H9 (cell line): ENCODE measurements around the gene SORD. TPM values are rescaled to one million over a fixed set of nuclear protein-coding genes. Genes with fewer than 3 reads are reported as not detected.
A peak's percentile ranks its signal among the peaks of the same experiment; 100 is the strongest.

Experiments
- DNase-seq: peaks from one replicate; pipeline ENCODE4 v3.0.0-alpha.2; 2017
- H2AFZ ChIP-seq: one replicate; pipeline ENCODE4 v1.6.1; 2013; ENCODE audit warnings: mild to moderate bottlenecking, low read length, control low read depth, moderate library complexity
- H2AK5ac ChIP-seq: 2 replicates; pipeline ENCODE4 v1.6.1; 2013; ENCODE audit warnings: low read length, control low read depth, mixed read lengths; ENCODE audit not compliant: insufficient read length
- H2BK120ac ChIP-seq: one replicate; pipeline ENCODE4 v1.6.1; 2013; ENCODE audit warnings: low read depth, mild to moderate bottlenecking, low read length, control low read depth, inconsistent platforms; ENCODE audit not compliant: poor library complexity, severe bottlenecking
- H2BK12ac ChIP-seq: 2 replicates; pipeline ENCODE4 v1.6.1; 2013; ENCODE audit warnings: low read length, control low read depth, mixed read lengths, low read depth; ENCODE audit not compliant: insufficient read length
- H2BK15ac ChIP-seq: 2 replicates; pipeline ENCODE4 v1.6.1; 2013; ENCODE audit warnings: low read depth, low read length, control low read depth
- H2BK20ac ChIP-seq: one replicate; pipeline ENCODE4 v1.6.1; 2013; ENCODE audit warnings: low read depth, mild to moderate bottlenecking, low read length, control low read depth, inconsistent platforms; ENCODE audit not compliant: poor library complexity, severe bottlenecking
- H2BK5ac ChIP-seq: 2 replicates; pipeline ENCODE4 v1.6.1; 2013; ENCODE audit warnings: low read length, control low read depth, mixed read lengths; ENCODE audit not compliant: insufficient read length
- H3K14ac ChIP-seq: 2 replicates; pipeline ENCODE4 v1.6.1; 2013; ENCODE audit warnings: low read length, control low read depth; ENCODE audit not compliant: insufficient read depth
- H3K18ac ChIP-seq: 2 replicates; pipeline ENCODE4 v1.6.1; 2013; ENCODE audit warnings: low read depth, mild to moderate bottlenecking, mixed read lengths, low read length, control low read depth; ENCODE audit not compliant: insufficient read length
- H3K23ac ChIP-seq: 2 replicates; pipeline ENCODE4 v1.6.1; 2013; ENCODE audit warnings: low read length, control low read depth, mixed read lengths, low read depth; ENCODE audit not compliant: insufficient read length
- H3K23me2 ChIP-seq: 2 replicates; pipeline ENCODE4 v1.6.1; 2013; ENCODE audit warnings: low read depth, mild to moderate bottlenecking, mixed read lengths, low read length, control low read depth; ENCODE audit not compliant: insufficient read length, poor library complexity, severe bottlenecking
- H3K27ac ChIP-seq: 2 replicates; pipeline ENCODE4 v1.5.1; 2013; ENCODE audit warnings: low read length, control low read depth, mixed read lengths, low read depth; ENCODE audit not compliant: insufficient read length
- H3K27me3 ChIP-seq: 2 replicates; pipeline ENCODE4 v1.6.1; 2013; ENCODE audit warnings: low read length, control low read depth, inconsistent platforms; ENCODE audit not compliant: insufficient read depth
- H3K4ac ChIP-seq: 2 replicates; pipeline ENCODE4 v1.6.1; 2013; ENCODE audit warnings: low read depth, mild to moderate bottlenecking, control low read depth, inconsistent platforms, low read length, moderate library complexity
- H3K4me1 ChIP-seq: 2 replicates; pipeline ENCODE4 v1.6.1; 2013; ENCODE audit warnings: low read length, control low read depth, inconsistent platforms; ENCODE audit not compliant: insufficient read depth
- H3K4me2 ChIP-seq: 2 replicates; pipeline ENCODE4 v1.6.1; 2013; ENCODE audit warnings: low read length, control low read depth, mixed read lengths; ENCODE audit not compliant: insufficient read length, insufficient read depth
- H3K56ac ChIP-seq: 2 replicates; pipeline ENCODE4 v1.6.1; 2013; ENCODE audit warnings: low read depth, mild to moderate bottlenecking, mixed read lengths, low read length, control low read depth; ENCODE audit not compliant: insufficient read length
- H3K79me1 ChIP-seq: 2 replicates; pipeline ENCODE4 v1.6.1; 2013; ENCODE audit warnings: low read depth, mild to moderate bottlenecking, moderate library complexity, low read length, control low read depth, inconsistent platforms; ENCODE audit not compliant: insufficient read depth, poor library complexity, severe bottlenecking
- H3K79me2 ChIP-seq: 2 replicates; pipeline ENCODE4 v1.6.1; 2013; ENCODE audit warnings: low read length, control low read depth, inconsistent platforms; ENCODE audit not compliant: insufficient read depth
- H3K9ac ChIP-seq: 2 replicates; pipeline ENCODE4 v1.6.1; 2013; ENCODE audit warnings: low read length, control low read depth, mixed read lengths; ENCODE audit not compliant: insufficient read length; ENCODE audit errors: extremely low read depth
- H3K9me3 ChIP-seq: one replicate; pipeline ENCODE4 v1.6.1; 2013; ENCODE audit warnings: low read depth, low read length, inconsistent platforms; ENCODE audit not compliant: control insufficient read depth
- H3T11ph ChIP-seq: one replicate; pipeline ENCODE4 v1.6.1; 2013; ENCODE audit warnings: mild to moderate bottlenecking, low read length, control low read depth, inconsistent platforms
- H4K20me1 ChIP-seq: one replicate; pipeline ENCODE4 v1.6.1; 2013; ENCODE audit not compliant: control insufficient read depth, insufficient read length, insufficient read depth
- H4K5ac ChIP-seq: 2 replicates; pipeline ENCODE4 v1.6.1; 2013; ENCODE audit warnings: low read depth, mild to moderate bottlenecking, mixed read lengths, low read length, control low read depth; ENCODE audit not compliant: insufficient read length
- H4K8ac ChIP-seq: replicated peaks from 2 replicates; pipeline ENCODE4 v1.6.1; 2013; ENCODE audit warnings: low read length, control low read depth, mixed read lengths, low read depth; ENCODE audit not compliant: insufficient read length
- H4K91ac ChIP-seq: 2 replicates; pipeline ENCODE4 v1.6.1; 2013; ENCODE audit warnings: low read depth, mild to moderate bottlenecking, moderate library complexity, mixed read lengths, low read length, control low read depth; ENCODE audit not compliant: insufficient read length
- H3K27ac Mint-ChIP-seq, 3 experiments: 2 replicates in 2 of 3; 3 replicates in 1 of 3; pipeline ENCODE4 v1.8.0; 2020 to 2021; ENCODE audit warnings: mixed read lengths in 3 of 3, mild to moderate bottlenecking in 1 of 3, moderate library complexity in 1 of 3
- H3K27me3 Mint-ChIP-seq: 2 replicates; pipeline ENCODE4 v1.8.0; 2021; ENCODE audit warnings: low read depth, mild to moderate bottlenecking, moderate library complexity, mixed read lengths
- H3K36me3 Mint-ChIP-seq, 3 experiments: 2 replicates in 2 of 3; 3 replicates in 1 of 3; pipeline ENCODE4 v1.8.0; 2020 to 2021; ENCODE audit warnings: low read depth in 3 of 3, mixed read lengths in 3 of 3; ENCODE audit not compliant: insufficient read depth in 1 of 3
- H3K4me1 Mint-ChIP-seq, 2 experiments: 2 replicates each; pipeline ENCODE4 v1.8.0; 2020; ENCODE audit warnings: mixed read lengths in 2 of 2
- H3K4me3 Mint-ChIP-seq, 2 experiments: 2 replicates in 1 of 2; 3 replicates in 1 of 2; pipeline ENCODE4 v1.8.0; 2020 to 2021; ENCODE audit warnings: mild to moderate bottlenecking in 2 of 2, mixed read lengths in 2 of 2, moderate library complexity in 1 of 2
- H3K9me3 Mint-ChIP-seq, 2 experiments: 2 replicates in 1 of 2; 3 replicates in 1 of 2; pipeline ENCODE4 v1.8.0; 2020; ENCODE audit warnings: mild to moderate bottlenecking in 2 of 2, mixed read lengths in 2 of 2, moderate library complexity in 1 of 2
- WGBS: extraction: QIAGEN DNeasy Blood & Tissue Kit; methylation state at CpG from one replicate; pipeline ENCODE4 v1.1.7; 2013; ENCODE audit warnings: missing lambda C conversion rate, low lambda C conversion rate, mixed read lengths; ENCODE audit not compliant: insufficient read length; ENCODE audit errors: extremely low coverage; 5-methylcytosine and 5-hydroxymethylcytosine counted together
- total RNA-seq: library from RNA; stranded (reverse); gene quantifications from 2 replicates; pipeline ENCODE4 v1.2.1, GENCODE V29; 2021
- TF ChIP-seq, protein P1 (sequence below): fragments of 200-600 bp; sonication (generic); conservative IDR thresholded peaks from 3 replicates; pipeline ENCODE4 v1.8.0; 2021; ENCODE audit warnings: antibody characterized with exemption, mild to moderate bottlenecking

SORD gene
- total RNA-seq, 1 experiment from 2014 or later = 35.2 TPM

DNA sequence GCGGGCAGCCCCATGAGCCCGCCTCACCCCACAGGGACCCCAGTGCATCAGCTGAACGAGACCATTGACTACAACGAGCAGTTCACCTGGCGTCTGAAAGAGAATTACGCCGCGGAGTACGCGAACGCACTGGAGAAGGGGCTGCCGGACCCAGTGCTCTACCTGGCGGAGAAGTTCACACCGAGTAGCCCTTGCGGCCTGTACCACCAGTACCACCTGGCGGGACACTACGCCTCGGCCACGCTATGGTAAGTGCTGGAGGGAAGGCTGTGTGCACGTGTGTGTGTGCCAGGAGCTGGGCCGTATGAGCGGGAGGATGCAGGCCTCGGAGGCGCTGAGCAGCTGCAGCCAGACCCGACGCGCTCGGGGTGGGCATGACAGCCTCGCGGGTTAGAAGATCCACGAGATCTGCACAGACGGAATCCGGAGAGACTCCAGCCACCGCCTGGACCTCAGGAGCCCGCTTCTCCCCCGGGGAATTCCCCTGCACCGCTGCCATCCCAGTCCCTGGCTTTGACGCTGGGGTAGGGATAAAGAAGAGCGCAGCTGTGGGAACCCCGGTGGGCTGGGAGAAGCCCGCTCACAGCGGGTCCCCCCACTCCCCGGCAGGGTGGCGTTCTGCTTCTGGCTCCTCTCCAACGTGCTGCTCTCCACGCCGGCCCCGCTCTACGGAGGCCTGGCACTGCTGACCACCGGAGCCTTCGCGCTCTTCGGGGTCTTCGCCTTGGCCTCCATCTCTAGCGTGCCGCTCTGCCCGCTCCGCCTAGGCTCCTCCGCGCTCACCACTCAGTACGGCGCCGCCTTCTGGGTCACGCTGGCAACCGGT lies 93.7 kb downstream of the SORD start:
- Histone ChIP-seq H3T11ph (no peak overlapping the region), H4K8ac (no peak overlapping the region), H3K27ac (no peak overlapping the region), H3K23me2 (peaks cover 2% of the 10 kb centered on the region), H3K79me1 (no peaks in the 10 kb centered on the region), H2BK20ac (no peak overlapping the region), H2BK15ac (no peak overlapping the region), H4K20me1 (peaks cover 6% of the 10 kb centered on the region), H2BK5ac (no peak overlapping the region), H3K9me3 (no peaks in the 10 kb centered on the region), H3K14ac (no peak overlapping the region), H2BK120ac (no peak overlapping the region), H2AFZ (no peak overlapping the region), H3K23ac (no peak overlapping the region), H3K27me3 (peaks cover 62% of the 10 kb centered on the region), H3K56ac (no peak overlapping the region), H4K5ac (no peak overlapping the region), H3K18ac (no peak overlapping the region), H4K91ac (no peak overlapping the region), H3K4ac (no peak overlapping the region), H2BK12ac (no peak overlapping the region), H2AK5ac (no peak overlapping the region), H3K79me2 (no peaks in the 10 kb centered on the region), H3K4me2 (peak overlapping the region; percentile 46), H3K4me1 (no peaks in the 10 kb centered on the region; the same call in 1 of the 2 replicates), H3K9ac (no peak overlapping the region)
- Mint-ChIP-seq H3K4me1 (peaks cover 20 to 38% of the 10 kb centered on the region in 2 experiments), H3K4me3 (peak overlapping the region in 1 of 2 experiments; percentile 54; a peak in 1 of 5 replicates), H3K9me3 (peaks cover 6 to 13% of the 10 kb centered on the region in 2 experiments), H3K36me3 (no peaks in the 10 kb centered on the region; a peak in 2 of 7 replicates), H3K27ac (no peak overlapping the region), H3K27me3 (peaks cover 86% of the 10 kb centered on the region)
- WGBS = no CpG with 5 or more reads among the region's 65 CpGs
- no peak for DNase-seq
- TF ChIP-seq, protein P1, sequence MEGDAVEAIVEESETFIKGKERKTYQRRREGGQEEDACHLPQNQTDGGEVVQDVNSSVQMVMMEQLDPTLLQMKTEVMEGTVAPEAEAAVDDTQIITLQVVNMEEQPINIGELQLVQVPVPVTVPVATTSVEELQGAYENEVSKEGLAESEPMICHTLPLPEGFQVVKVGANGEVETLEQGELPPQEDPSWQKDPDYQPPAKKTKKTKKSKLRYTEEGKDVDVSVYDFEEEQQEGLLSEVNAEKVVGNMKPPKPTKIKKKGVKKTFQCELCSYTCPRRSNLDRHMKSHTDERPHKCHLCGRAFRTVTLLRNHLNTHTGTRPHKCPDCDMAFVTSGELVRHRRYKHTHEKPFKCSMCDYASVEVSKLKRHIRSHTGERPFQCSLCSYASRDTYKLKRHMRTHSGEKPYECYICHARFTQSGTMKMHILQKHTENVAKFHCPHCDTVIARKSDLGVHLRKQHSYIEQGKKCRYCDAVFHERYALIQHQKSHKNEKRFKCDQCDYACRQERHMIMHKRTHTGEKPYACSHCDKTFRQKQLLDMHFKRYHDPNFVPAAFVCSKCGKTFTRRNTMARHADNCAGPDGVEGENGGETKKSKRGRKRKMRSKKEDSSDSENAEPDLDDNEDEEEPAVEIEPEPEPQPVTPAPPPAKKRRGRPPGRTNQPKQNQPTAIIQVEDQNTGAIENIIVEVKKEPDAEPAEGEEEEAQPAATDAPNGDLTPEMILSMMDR = no peak
